AG04449 (cell line): ENCODE results near the gene HDDC3.

ENCODE experiments used
- CTCF ChIA-PET: fragments of 350-600 bp; formaldehyde crosslinking; extraction: SDS; loops from one replicate; lab custom pipeline; 2021; ENCODE audit warnings: antibody characterized with exemption; lab: Yijun Ruan, JAX
- POLR2A ChIA-PET: fragments of 400-600, 350-600 bp; formaldehyde crosslinking; extraction: SDS; loops from one replicate; lab custom pipeline; 2020; ENCODE audit warnings: antibody characterized with exemption, inconsistent platforms; lab: Yijun Ruan, JAX
- DNase-seq: peaks from one replicate; pipeline ENCODE4 v3.0.0-alpha.2; 2010; ENCODE audit warnings: low read depth, low spot score
- H3K4me3 ChIP-seq: 2 replicates; pipeline ENCODE4 v1.5.1; 2011; ENCODE audit warnings: low read depth, mild to moderate bottlenecking, control low read depth, low read length
- TF ChIP-seq, protein P1 (sequence below): IDR thresholded peaks from one replicate; pipeline ENCODE4 v1.5.1; 2011; ENCODE audit warnings: mild to moderate bottlenecking, moderate library complexity, low read length, control low read depth, inconsistent platforms; ENCODE audit not compliant: insufficient read depth; ENCODE audit errors: missing control alignments

Gene HDDC3

DNA sequence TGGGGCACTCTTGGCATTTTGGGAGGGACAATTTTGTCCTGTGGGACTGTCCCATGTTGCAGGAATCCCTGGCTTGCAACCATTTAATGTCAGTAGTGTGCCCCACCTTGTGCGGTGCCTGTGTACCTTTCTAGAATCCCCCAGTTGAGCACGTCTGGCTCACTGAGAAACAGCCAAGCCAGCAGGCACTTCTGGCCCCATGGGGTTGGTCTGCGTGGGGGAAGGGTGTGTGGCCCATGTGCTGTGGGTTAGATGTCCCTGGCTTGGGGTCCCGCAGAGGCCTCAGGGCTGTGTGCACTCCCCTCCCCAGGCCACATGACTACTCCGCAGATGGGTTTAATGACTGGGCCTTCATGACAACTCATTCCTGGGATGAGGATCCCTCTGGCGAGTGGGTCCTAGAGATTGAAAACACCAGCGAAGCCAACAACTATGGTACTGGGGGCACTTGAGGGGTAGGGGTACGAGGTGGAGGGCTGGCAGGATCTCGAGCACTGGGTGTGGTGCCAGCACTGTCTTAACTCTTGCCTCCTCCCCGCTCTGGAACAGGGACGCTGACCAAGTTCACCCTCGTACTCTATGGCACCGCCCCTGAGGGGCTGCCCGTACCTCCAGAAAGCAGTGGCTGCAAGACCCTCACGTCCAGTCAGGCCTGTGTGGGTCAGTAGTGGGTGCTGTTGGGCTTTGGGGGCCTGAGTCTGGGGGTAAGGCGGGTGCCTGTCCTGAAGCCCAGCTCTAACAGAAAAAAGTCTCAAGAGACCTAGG lies 51.8 kb downstream of the HDDC3 start:
- H3K4me3 ChIP-seq, result no peak overlapping the region
- CTCF ChIA-PET, result interaction anchor here (7.1 kb wide), 1 partner anchor 230 kb away, joined by 204 read pairs; no protein-coding TSS in a partner anchor
- TF ChIP-seq, protein P1, sequence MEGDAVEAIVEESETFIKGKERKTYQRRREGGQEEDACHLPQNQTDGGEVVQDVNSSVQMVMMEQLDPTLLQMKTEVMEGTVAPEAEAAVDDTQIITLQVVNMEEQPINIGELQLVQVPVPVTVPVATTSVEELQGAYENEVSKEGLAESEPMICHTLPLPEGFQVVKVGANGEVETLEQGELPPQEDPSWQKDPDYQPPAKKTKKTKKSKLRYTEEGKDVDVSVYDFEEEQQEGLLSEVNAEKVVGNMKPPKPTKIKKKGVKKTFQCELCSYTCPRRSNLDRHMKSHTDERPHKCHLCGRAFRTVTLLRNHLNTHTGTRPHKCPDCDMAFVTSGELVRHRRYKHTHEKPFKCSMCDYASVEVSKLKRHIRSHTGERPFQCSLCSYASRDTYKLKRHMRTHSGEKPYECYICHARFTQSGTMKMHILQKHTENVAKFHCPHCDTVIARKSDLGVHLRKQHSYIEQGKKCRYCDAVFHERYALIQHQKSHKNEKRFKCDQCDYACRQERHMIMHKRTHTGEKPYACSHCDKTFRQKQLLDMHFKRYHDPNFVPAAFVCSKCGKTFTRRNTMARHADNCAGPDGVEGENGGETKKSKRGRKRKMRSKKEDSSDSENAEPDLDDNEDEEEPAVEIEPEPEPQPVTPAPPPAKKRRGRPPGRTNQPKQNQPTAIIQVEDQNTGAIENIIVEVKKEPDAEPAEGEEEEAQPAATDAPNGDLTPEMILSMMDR, result no peak
- POLR2A ChIA-PET, result no interaction called here
- no peak for DNase-seq
